Lung (tissue), 12 donors: ENCODE measurements around the gene LRSAM1. TPM values are rescaled to one million over a fixed set of nuclear protein-coding genes. Genes with fewer than 3 reads are reported as not detected.

ENCODE experiments used
- ATAC-seq: fragments of 200-7000 bp; cut with Tn5 transposase; one replicate; pipeline ENCODE4 v1.9.1; 2020; ENCODE audit warnings: moderate number of reproducible peaks; ENCODE audit not compliant: insufficient read depth, low FRiP score
- DNase-seq, 3 donors: peaks; one replicate each; pipeline ENCODE4 v3.0.0-alpha.2; 2013 to 2017
- H3K27ac ChIP-seq, 2 donors: one replicate each; pipeline ENCODE4 v1.5.1; 2013; ENCODE audit warnings: mild to moderate bottlenecking in 2 of 2, moderate library complexity in 2 of 2, control low read depth in 1 of 2, inconsistent platforms in 1 of 2, low read depth in 1 of 2, low read length in 1 of 2
- H3K27me3 ChIP-seq, 3 donors: one replicate each; pipeline ENCODE4 v1.5.1; 2013; ENCODE audit warnings: low read length in 2 of 3; ENCODE audit not compliant: control insufficient read depth in 3 of 3, insufficient read depth in 3 of 3
- H3K36me3 ChIP-seq, 4 donors: one replicate each; pipeline ENCODE4 v1.5.1; 2013; ENCODE audit warnings: low read length in 4 of 4, mild to moderate bottlenecking in 1 of 4, moderate library complexity in 1 of 4; ENCODE audit not compliant: control insufficient read depth in 4 of 4, insufficient read depth in 4 of 4
- H3K4me1 ChIP-seq, 5 donors: one replicate each; pipeline ENCODE4 v1.5.1; 2013; ENCODE audit warnings: low read length in 5 of 5, mild to moderate bottlenecking in 2 of 5, moderate library complexity in 1 of 5; ENCODE audit not compliant: control insufficient read depth in 5 of 5, insufficient read depth in 5 of 5
- H3K4me3 ChIP-seq: one replicate; pipeline ENCODE4 v1.5.1; 2013; ENCODE audit warnings: mild to moderate bottlenecking, control low read depth, moderate library complexity
- H3K9ac ChIP-seq, 2 donors: one replicate each; pipeline ENCODE4 v1.5.1; 2013; ENCODE audit warnings: low read length in 2 of 2, control low read depth in 1 of 2; ENCODE audit not compliant: insufficient read depth in 1 of 2
- H3K9me3 ChIP-seq, 4 donors: one replicate each; pipeline ENCODE4 v1.5.1; 2013; ENCODE audit warnings: low read length in 3 of 4, mild to moderate bottlenecking in 1 of 4, moderate library complexity in 1 of 4; ENCODE audit not compliant: control insufficient read depth in 4 of 4, insufficient read depth in 3 of 4
- WGBS, 2 donors: extraction: QIAGEN DNeasy Blood & Tissue Kit; methylation state at CpG; one replicate each; pipeline ENCODE4 v1.1.7; 2013; 5-methylcytosine and 5-hydroxymethylcytosine counted together
- polyA plus RNA-seq, 2 donors: library from polyadenylated mRNA; stranded (reverse); fragments of 200-250 nt; gene quantifications; one replicate each; pipeline ENCODE4 v1.2.1, GENCODE V29; 2013
- total RNA-seq, 2 donors: library from RNA; depleted of rRNA in 1 of 2; stranded (reverse); fragments of >200 nt in 1 of 2; gene quantifications; one replicate each; pipeline ENCODE4 v1.2.1, GENCODE V29; 2014 to 2021
- TF ChIP-seq, protein P1 (sequence below): IDR thresholded peaks from 2 replicates; pipeline ENCODE4 v1.5.1; 2012; ENCODE audit warnings: mild to moderate bottlenecking; ENCODE audit errors: control extremely low read depth, extremely low read depth
- donor health status: control.
- donor health status: control.
- donor health status: Bipolar disorder and iron deficiency.
- donor health status: healthy.
- donor health status: DM: yes; HTN: yes; CAD: no.

Gene LRSAM1
- total and polyA plus RNA-seq, 4 donors, result 13.5 to 24.5 (median 18.0) TPM

DNA sequence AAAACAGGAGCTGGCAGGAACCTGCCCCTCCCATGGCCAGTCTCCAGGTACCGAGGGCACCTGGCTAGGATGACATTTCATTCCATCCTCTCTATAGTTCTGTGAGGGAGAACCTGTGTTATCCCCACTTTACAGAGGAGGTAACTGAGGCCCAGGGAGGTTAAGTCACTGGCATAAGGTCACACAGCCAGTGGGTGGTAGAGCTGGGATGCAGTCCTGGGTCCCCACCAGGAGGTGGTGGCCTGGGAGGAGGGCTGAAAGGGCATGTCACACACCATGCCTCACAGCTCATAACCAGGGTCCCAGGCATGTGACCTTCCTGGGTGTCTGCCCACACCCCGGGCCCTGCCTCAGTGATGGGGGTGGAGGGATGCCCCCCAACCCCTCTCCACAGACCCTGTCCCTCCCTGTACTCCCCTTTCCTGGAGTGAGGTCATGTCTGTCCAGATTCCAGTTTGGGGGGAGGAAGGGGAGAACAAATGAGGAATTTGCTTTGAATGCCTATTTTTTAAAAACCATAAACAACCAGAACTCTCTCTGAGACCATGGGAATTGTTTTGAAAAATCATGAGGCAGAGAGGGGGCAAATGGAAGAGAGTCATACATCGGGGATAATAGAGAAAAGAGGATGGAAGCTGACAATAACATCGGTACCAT, 83.1 kb downstream of the LRSAM1 start:
- Histone ChIP-seq H3K4me3 (no peak overlapping the region), H3K36me3 (peaks cover 0 to 24% (median 2%) of the 10 kb centered on the region in 4 donors), H3K9ac (no peak overlapping the region), H3K27me3 (no peaks in the 10 kb centered on the region), H3K4me1 (peaks cover 0 to 32% (median 0%) of the 10 kb centered on the region in 5 donors), H3K9me3 (no peaks in the 10 kb centered on the region), H3K27ac (peak overlapping the region in 1 of 2 donors; percentile 61)
- no peak for ATAC-seq
- 83 to 92% methylated on average over 4 of the region's 4 CpGs for WGBS, 2 donors
- TF ChIP-seq, protein P1, sequence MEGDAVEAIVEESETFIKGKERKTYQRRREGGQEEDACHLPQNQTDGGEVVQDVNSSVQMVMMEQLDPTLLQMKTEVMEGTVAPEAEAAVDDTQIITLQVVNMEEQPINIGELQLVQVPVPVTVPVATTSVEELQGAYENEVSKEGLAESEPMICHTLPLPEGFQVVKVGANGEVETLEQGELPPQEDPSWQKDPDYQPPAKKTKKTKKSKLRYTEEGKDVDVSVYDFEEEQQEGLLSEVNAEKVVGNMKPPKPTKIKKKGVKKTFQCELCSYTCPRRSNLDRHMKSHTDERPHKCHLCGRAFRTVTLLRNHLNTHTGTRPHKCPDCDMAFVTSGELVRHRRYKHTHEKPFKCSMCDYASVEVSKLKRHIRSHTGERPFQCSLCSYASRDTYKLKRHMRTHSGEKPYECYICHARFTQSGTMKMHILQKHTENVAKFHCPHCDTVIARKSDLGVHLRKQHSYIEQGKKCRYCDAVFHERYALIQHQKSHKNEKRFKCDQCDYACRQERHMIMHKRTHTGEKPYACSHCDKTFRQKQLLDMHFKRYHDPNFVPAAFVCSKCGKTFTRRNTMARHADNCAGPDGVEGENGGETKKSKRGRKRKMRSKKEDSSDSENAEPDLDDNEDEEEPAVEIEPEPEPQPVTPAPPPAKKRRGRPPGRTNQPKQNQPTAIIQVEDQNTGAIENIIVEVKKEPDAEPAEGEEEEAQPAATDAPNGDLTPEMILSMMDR, result no peak
- no peak for DNase-seq

DNA sequence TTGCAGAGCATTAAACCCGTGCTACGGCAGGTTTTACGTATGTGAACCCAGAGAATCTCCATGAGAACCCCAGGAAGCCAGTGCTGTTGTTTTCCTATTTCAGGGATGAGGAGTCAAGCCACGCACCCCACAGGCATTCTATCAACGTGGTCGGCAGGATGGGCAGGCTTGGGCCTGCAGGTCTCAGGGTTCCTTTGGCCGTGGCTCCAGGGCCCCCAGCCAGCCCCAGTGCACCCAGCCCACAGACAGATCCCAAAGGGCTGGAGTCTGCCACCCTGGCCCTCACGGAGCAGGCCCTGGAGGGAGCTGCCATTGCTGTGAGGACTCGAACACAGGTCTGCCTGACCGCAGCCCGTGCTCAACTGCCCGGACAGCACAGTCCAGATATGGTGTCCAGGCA, 83.6 kb downstream of the LRSAM1 start:
- Histone ChIP-seq H3K27me3 (no peaks in the 10 kb centered on the region), H3K36me3 (peaks cover 0 to 23% (median 0%) of the 10 kb centered on the region in 4 donors), H3K9ac (no peak overlapping the region), H3K4me1 (peaks cover 0 to 37% (median 3%) of the 10 kb centered on the region in 5 donors), H3K4me3 (no peak overlapping the region), H3K27ac (peak overlapping the region in 1 of 2 donors; percentile 61), H3K9me3 (no peaks in the 10 kb centered on the region)
- ATAC-seq (no peak), DNase-seq (no peak)
- WGBS, 2 donors, result 69 to 71% methylated on average over 12 of the region's 12 CpGs
- TF ChIP-seq, protein P1, result no peak

DNA sequence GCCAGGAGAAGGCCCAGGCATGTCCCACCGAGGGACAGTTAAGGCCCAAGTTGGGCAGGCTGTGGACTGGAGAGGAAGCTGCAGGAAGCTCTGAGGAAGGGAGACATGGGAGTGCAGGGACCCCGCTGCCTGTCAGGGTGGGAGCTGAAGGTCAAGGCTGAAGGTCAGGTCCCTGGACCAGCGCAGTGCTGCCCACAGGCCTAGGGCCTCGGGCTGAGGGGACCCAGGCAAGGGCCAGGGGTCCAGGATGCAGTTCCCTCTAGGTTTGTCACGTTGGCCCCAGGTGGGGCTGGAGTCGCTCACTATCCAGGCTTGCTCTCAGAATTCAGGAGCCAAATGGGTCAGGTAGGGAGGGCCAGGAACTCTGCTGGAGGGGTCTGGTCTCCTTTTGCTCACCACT, 84.1 kb downstream of the LRSAM1 start:
- no peak overlapping the region for H3K9ac ChIP-seq

More for the DNA sequence above, 84.1 kb downstream of the LRSAM1 start:
- no peak for DNase-seq
- ATAC-seq, result no peak
- no peaks in the 10 kb centered on the region for H3K9me3 ChIP-seq
- H3K27ac ChIP-seq, result peak overlapping the region in 1 of 2 donors; percentile 61
- H3K27me3 ChIP-seq, result no peaks in the 10 kb centered on the region
- TF ChIP-seq, protein P1, result no peak
- peaks cover 0 to 19% (median 0%) of the 10 kb centered on the region in 4 donors for H3K36me3 ChIP-seq
- 80 to 88% methylated on average over 6 of the region's 6 CpGs for WGBS, 2 donors
- H3K4me3 ChIP-seq, result no peak overlapping the region
- H3K4me1 ChIP-seq, result peaks cover 0 to 39% (median 8%) of the 10 kb centered on the region in 5 donors
